Measurements from ENCODE around the gene NPIPB9. TPM values are rescaled to one million over a fixed set of nuclear protein-coding genes. Genes with fewer than 3 reads are reported as not detected.
"Not testable (repeated sequence)": the region's sequence is repeated elsewhere in the genome, so short reads cannot be mapped to it uniquely, and the experiment has no call there.

The NPIPB9 gene
- total RNA-seq (9.3 TPM), polyA plus RNA-seq (0.35 TPM)

- not testable (repeated sequence) for H3K4me3 ChIP-seq (ENCODE audit: low read depth, low read length); H3K36me3 ChIP-seq (ENCODE audit: insufficient read depth); H3K27ac ChIP-seq (ENCODE audit: low read depth); DNase-seq (ENCODE audit: extremely low spot score); H3K4me1 ChIP-seq (ENCODE audit: insufficient read depth)
- no CpG with 5 or more reads among the region's 5 CpGs for WGBS
Measured at GRCh38 chr16:28751487-28751886, at the start of gene NPIPB9. NPIPB9 (plus strand) TSS chr16:28751787.

GRCh38 chr16:28704246-28704645 is 47.3 kb upstream of the NPIPB9 start:
- H3K36me3 ChIP-seq (ENCODE audit: insufficient read depth); DNase-seq (ENCODE audit: extremely low spot score); H3K4me1 ChIP-seq (ENCODE audit: insufficient read depth); H3K27ac ChIP-seq (ENCODE audit: low read depth); H3K4me3 ChIP-seq (ENCODE audit: low read depth, low read length): not testable (repeated sequence)
- WGBS, result 79% methylated on average over 3 of the region's 7 CpGs

DNA sequence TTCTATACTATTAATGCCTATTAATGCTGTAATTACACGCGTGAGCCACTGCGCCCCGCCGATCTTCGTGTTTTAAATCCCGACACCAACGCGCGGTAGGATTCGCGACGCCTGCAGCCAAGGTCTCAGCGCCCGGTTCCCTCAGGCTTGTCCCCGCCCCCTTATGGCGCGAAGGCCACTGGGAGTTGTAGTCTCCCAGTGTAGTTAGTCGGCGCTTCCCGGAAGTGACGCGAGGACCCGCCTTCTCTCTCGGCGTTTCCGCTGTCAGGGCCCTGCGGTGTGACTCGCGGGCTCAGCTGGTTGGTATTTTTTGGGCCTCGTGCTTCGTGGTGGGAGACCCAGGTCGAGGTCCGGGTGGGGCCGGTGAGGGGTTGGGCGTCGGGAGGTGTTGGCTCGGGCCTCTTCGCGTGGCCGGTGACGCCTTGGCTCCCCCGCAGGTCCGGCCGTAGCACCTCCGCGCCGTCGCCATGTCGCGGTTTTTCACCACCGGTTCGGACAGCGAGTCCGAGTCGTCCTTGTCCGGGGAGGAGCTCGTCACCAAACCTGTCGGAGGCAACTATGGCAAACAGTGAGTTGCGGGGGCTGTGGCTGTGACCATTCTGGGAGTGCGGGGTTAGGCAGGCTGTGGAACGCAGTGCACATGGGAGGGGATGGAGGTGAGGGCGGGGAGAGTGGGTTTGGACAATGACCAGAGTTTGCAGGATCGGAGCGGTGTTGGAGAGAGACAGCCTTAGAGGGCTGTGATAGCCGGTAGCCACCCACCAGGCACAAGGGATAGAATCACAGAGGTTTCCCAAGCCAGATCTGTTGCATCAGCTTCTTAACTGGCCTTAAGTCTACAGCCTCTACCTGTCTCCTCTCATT is 40.1 kb upstream of the NPIPB9 start, which contains the start of gene EIF3C:
Gene EIF3C (plus strand): TSS at position 245 of the 864 bp plus-strand sequence. CDS start 223 bp downstream, at position 468.
- not testable (repeated sequence) for H3K27ac ChIP-seq (ENCODE audit: low read depth); H3K4me3 ChIP-seq (ENCODE audit: low read depth, low read length); DNase-seq (ENCODE audit: extremely low spot score); H3K4me1 ChIP-seq (ENCODE audit: insufficient read depth); H3K36me3 ChIP-seq (ENCODE audit: insufficient read depth)
- WGBS, result no CpG with 5 or more reads among the region's 66 CpGs

DNA sequence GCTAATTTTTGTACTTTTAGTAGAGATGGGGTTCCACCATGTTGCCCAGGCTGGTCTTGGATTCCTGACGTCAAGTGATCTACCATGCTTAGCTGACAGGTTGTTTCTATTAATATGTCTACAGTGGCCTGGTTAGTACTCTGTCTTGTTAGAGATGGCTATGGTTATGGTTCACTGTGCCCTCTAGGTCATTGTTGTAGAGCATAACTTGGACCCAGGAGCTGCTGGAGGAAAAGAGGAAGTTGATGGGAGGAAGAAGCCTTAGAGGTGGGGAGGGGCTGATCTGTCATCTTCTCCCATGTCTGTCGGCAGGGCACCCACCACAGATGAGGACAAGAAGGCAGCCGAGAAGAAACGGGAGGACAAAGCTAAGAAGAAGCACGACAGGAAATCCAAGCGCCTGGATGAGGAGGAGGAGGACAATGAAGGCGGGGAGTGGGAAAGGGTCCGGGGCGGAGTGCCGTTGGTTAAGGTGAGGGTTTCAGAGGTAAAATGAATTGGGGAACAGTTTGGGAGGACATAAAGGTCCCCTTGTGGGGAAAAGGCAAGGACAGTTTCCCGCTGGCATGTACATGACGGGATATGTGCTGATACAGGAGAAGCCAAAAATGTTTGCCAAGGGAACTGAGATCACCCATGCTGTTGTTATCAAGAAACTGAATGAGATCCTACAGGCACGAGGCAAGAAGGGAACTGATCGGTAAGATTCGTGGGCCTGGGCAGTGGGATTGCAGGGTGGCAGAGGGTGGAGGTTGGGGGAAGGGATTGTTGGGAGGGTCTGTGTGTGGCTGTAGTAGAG is 28.5 kb upstream of the NPIPB9 start:
- not testable (repeated sequence) for H3K36me3 ChIP-seq (ENCODE audit: insufficient read depth); DNase-seq (ENCODE audit: extremely low spot score); H3K4me3 ChIP-seq (ENCODE audit: low read depth, low read length); H3K27ac ChIP-seq (ENCODE audit: low read depth); H3K4me1 ChIP-seq (ENCODE audit: insufficient read depth)
- 93% methylated on average over 11 of the region's 15 CpGs for WGBS

- not testable (repeated sequence) for H3K4me3 ChIP-seq (ENCODE audit: low read depth, low read length); DNase-seq (ENCODE audit: extremely low spot score); H3K36me3 ChIP-seq (ENCODE audit: insufficient read depth); H3K4me1 ChIP-seq (ENCODE audit: insufficient read depth); H3K27ac ChIP-seq (ENCODE audit: low read depth)
- no CpG with 5 or more reads among the region's 5 CpGs for WGBS
Measured at GRCh38 chr16:28731253-28731652, 20.3 kb upstream of the NPIPB9 start.

- DNase-seq (ENCODE audit: extremely low spot score); H3K36me3 ChIP-seq (ENCODE audit: insufficient read depth); H3K27ac ChIP-seq (ENCODE audit: low read depth); H3K4me3 ChIP-seq (ENCODE audit: low read depth, low read length); H3K4me1 ChIP-seq (ENCODE audit: insufficient read depth): not testable (repeated sequence)
- 67% methylated on average over 1 of the region's 9 CpGs for WGBS
Measured at GRCh38 chr16:28732455-28733124, 19.0 kb upstream of the NPIPB9 start.

- WGBS, result 11% methylated on average over 5 of the region's 9 CpGs
- H3K4me1 ChIP-seq (ENCODE audit: insufficient read depth); H3K4me3 ChIP-seq (ENCODE audit: low read depth, low read length); DNase-seq (ENCODE audit: extremely low spot score); H3K27ac ChIP-seq (ENCODE audit: low read depth); H3K36me3 ChIP-seq (ENCODE audit: insufficient read depth): not testable (repeated sequence)
Measured at GRCh38 chr16:28739787-28740186, 11.8 kb upstream of the NPIPB9 start.

DNA sequence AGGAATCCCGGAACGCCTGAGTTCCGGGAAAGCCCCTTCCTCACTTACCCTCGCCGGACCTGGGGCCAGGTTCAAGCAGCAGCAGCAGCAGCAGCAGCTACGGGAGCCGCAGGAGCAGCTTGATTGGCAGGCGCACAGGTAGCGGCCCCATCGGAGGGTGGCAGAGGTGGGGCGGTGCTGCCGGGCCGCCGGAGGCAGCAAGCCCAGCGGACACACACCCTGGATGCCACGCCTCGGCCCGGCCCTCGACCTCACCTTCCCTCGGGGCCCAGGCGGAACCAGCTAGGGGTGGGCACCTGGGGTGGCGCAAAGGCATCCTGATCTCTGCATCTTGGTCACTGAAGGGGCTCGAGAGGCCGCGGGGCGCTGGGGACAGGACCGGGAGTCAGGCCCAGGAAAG is 11.0 kb upstream of the NPIPB9 start:
- DNase-seq (ENCODE audit: extremely low spot score); H3K27ac ChIP-seq (ENCODE audit: low read depth); H3K4me1 ChIP-seq (ENCODE audit: insufficient read depth); H3K36me3 ChIP-seq (ENCODE audit: insufficient read depth); H3K4me3 ChIP-seq (ENCODE audit: low read depth, low read length): not testable (repeated sequence)
- 5% methylated on average over 12 of the region's 27 CpGs for WGBS

- H3K4me3 ChIP-seq (ENCODE audit: low read depth, low read length); H3K4me1 ChIP-seq (ENCODE audit: insufficient read depth); H3K36me3 ChIP-seq (ENCODE audit: insufficient read depth); DNase-seq (ENCODE audit: extremely low spot score); H3K27ac ChIP-seq (ENCODE audit: low read depth): not testable (repeated sequence)
- 77% methylated on average over 5 of the region's 9 CpGs for WGBS
Measured at GRCh38 chr16:28741295-28741694, 10.3 kb upstream of the NPIPB9 start.

DNA sequence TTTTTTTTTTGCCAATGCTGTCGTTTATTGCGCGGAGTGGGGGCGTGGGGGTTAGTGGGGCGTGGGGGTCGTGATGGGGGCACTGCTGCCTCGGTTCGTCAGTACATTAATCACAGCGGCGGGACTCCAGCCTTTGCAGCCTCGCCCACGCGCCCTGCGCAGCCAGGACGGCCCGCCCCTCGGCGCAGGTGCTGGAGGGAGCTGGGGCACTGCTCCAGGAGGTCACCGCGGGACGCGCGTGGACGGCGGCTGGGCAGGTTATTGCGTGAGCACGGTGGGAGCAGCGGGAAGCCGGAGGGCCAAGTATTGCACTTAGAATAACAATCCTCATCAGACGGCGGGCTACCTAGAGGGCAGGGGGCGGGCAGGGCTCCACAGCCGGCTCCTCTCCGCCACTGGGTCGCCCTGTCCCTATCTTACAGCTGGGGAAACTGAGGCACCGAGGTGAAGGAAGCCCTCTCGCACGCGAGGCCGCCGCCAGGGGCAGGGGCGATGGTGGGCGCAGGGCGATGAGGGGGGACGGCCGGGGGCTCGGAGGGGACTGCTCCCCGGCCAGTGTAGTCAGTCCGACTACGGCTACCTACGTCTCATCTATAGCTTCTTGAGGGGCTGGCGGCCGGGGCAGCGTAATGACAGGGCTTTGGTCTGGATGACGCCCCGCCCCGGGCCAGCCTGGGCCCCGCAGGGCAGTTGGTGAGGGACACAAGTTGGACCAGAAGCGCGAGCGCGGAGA is 4.8 kb upstream of the NPIPB9 start:
- H3K36me3 ChIP-seq (ENCODE audit: insufficient read depth); DNase-seq (ENCODE audit: extremely low spot score); H3K4me1 ChIP-seq (ENCODE audit: insufficient read depth); H3K27ac ChIP-seq (ENCODE audit: low read depth); H3K4me3 ChIP-seq (ENCODE audit: low read depth, low read length): not testable (repeated sequence)
- WGBS, result 18% methylated on average over 26 of the region's 62 CpGs

DNA sequence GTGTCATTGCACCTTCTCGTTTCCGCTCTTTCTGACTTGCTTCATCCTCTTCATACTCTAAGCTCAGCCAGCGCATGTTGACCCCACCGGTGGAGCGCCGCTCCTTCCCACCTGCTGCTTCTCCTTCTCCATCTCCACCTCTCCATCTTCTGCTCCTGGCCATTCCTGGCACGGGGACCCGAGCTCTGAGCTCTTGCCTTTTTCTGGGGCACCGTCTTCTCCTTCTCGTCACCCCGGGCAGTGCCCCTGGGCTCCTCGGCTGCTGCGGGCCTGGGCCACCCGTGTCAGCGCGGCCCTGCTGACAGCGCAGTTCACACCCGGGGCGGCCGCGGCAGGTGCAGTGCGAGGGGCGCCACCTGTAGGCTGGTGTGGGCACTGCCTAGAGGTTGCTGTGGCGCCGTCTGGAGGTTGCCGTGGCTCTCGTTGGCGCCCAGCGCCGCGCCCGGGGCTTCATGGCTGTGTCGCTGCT is 1.6 kb upstream of the NPIPB9 start:
- H3K36me3 ChIP-seq (ENCODE audit: insufficient read depth); DNase-seq (ENCODE audit: extremely low spot score); H3K27ac ChIP-seq (ENCODE audit: low read depth); H3K4me3 ChIP-seq (ENCODE audit: low read depth, low read length); H3K4me1 ChIP-seq (ENCODE audit: insufficient read depth): not testable (repeated sequence)
- WGBS, result 11% methylated on average over 21 of the region's 33 CpGs

GRCh38 chr16:28750469-28751067 is 1.0 kb upstream of the NPIPB9 start:
- DNase-seq (ENCODE audit: extremely low spot score); H3K27ac ChIP-seq (ENCODE audit: low read depth); H3K36me3 ChIP-seq (ENCODE audit: insufficient read depth); H3K4me1 ChIP-seq (ENCODE audit: insufficient read depth); H3K4me3 ChIP-seq (ENCODE audit: low read depth, low read length): not testable (repeated sequence)
- no CpG with 5 or more reads among the region's 48 CpGs for WGBS
